Measurements from ENCODE around the gene FFAR3.

DNA sequence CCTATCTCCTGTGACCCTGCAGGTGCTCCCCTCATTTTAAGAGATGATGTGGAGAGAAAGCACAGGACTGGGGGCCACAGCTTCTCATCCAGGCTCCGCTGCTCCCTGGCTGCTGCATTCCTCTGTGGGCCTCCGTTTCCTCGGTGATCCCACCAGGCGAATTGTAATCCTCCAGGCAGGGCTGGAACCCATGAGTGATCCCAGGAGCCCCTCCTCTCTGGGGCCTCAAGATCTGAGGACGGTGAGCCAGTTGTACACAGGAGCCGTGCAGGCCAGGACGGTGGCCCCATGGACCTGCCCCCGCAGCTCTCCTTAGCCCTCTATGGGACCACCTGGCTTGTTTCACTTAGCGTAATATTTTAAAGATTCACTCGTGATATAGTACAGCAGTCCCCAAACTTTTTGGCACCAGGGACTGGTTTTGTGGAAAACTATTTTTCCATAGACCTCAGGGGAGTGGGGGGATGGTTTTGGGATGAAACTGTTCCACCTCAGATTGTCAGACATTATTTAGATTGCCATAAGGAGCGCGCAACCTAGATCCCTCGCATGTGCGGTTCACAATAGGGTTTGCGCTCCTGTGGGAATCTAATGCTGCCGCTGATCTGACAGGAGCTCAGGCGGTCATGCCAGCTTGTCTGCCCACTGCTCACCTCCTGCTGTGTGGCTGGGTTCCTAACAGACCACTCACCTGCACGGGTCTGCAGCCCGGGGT, 5.6 kb downstream of the FFAR3 start:
- TF ChIP-seq, protein P1, sequence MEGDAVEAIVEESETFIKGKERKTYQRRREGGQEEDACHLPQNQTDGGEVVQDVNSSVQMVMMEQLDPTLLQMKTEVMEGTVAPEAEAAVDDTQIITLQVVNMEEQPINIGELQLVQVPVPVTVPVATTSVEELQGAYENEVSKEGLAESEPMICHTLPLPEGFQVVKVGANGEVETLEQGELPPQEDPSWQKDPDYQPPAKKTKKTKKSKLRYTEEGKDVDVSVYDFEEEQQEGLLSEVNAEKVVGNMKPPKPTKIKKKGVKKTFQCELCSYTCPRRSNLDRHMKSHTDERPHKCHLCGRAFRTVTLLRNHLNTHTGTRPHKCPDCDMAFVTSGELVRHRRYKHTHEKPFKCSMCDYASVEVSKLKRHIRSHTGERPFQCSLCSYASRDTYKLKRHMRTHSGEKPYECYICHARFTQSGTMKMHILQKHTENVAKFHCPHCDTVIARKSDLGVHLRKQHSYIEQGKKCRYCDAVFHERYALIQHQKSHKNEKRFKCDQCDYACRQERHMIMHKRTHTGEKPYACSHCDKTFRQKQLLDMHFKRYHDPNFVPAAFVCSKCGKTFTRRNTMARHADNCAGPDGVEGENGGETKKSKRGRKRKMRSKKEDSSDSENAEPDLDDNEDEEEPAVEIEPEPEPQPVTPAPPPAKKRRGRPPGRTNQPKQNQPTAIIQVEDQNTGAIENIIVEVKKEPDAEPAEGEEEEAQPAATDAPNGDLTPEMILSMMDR (IDR thresholded peaks at IDR 0.05): no peak
- TF ChIP-seq POLR2A (IDR thresholded peaks at IDR 0.05) (no peak), POLR2AphosphoS5 (IDR thresholded peaks at IDR 0.05) (no peak)
